Neuronal stem cell (in vitro differentiated cells): ENCODE results near the gene DAGLB.
"Not testable (repeated sequence)": the region's sequence is repeated elsewhere in the genome, so short reads cannot be mapped to it uniquely, and the experiment has no call there.

Experiments
- DNase-seq: peaks from one replicate; pipeline ENCODE4 v3.0.0-alpha.2; 2013; ENCODE audit warnings: low spot score
- H2AFZ ChIP-seq: one replicate; pipeline ENCODE4 v1.6.1; 2013; ENCODE audit warnings: mild to moderate bottlenecking, low read length, inconsistent platforms
- H2AK5ac ChIP-seq: 2 replicates; pipeline ENCODE4 v1.6.1; 2013; ENCODE audit warnings: low read depth, mild to moderate bottlenecking, inconsistent platforms, low read length, moderate library complexity, mixed read lengths
- H2BK120ac ChIP-seq: 2 replicates; pipeline ENCODE4 v1.6.1; 2013; ENCODE audit warnings: low read depth, mild to moderate bottlenecking, inconsistent platforms, low read length, moderate library complexity, mixed read lengths
- H2BK12ac ChIP-seq: one replicate; pipeline ENCODE4 v1.6.1; 2013; ENCODE audit warnings: low read length, inconsistent platforms
- H2BK15ac ChIP-seq: 2 replicates; pipeline ENCODE4 v1.6.1; 2013; ENCODE audit warnings: mild to moderate bottlenecking, low read length, inconsistent platforms, mixed read lengths
- H2BK5ac ChIP-seq: one replicate; pipeline ENCODE4 v1.6.1; 2013; ENCODE audit warnings: inconsistent platforms, mild to moderate bottlenecking, low read length, moderate library complexity
- H3K14ac ChIP-seq: one replicate; pipeline ENCODE4 v1.6.1; 2013; ENCODE audit warnings: low read length, inconsistent platforms
- H3K18ac ChIP-seq: 2 replicates; pipeline ENCODE4 v1.6.1; 2013; ENCODE audit warnings: low read length, inconsistent platforms
- H3K23ac ChIP-seq: 2 replicates; pipeline ENCODE4 v1.6.1; 2013; ENCODE audit warnings: low read depth, mild to moderate bottlenecking, mixed read lengths, low read length, inconsistent platforms; ENCODE audit not compliant: poor library complexity
- H3K27ac ChIP-seq: replicated peaks from 3 replicates; pipeline ENCODE4 v1.5.1; 2013; ENCODE audit warnings: low read length, inconsistent platforms
- H3K27me3 ChIP-seq, 3 experiments: 2 replicates each; pipeline ENCODE4 v1.6.1; 2013; ENCODE audit warnings: low read length in 3 of 3, mild to moderate bottlenecking in 2 of 3, inconsistent platforms in 1 of 3, low read depth in 1 of 3, mixed read lengths in 1 of 3, moderate library complexity in 1 of 3; ENCODE audit not compliant: control insufficient read depth in 3 of 3, insufficient read depth in 3 of 3
- H3K36me3 ChIP-seq, 2 donors: replicated peaks in 1 of 2; 2 replicates each; pipeline ENCODE4 v1.6.1; 2013; ENCODE audit warnings: low read length in 2 of 2; ENCODE audit not compliant: control insufficient read depth in 2 of 2, insufficient read depth in 2 of 2
- H3K4ac ChIP-seq: 2 replicates; pipeline ENCODE4 v1.6.1; 2013; ENCODE audit warnings: inconsistent platforms, mild to moderate bottlenecking, low read length, moderate library complexity
- H3K4me1 ChIP-seq, 2 donors: 1 replicate in 1 of 2; 2 replicates in 1 of 2; pipeline ENCODE4 v1.6.1; 2013; ENCODE audit warnings: low read length in 2 of 2, low read depth in 1 of 2; ENCODE audit not compliant: control insufficient read depth in 2 of 2, insufficient read depth in 1 of 2
- H3K4me2 ChIP-seq: one replicate; pipeline ENCODE4 v1.6.1; 2013; ENCODE audit warnings: mild to moderate bottlenecking, low read length, inconsistent platforms; ENCODE audit not compliant: insufficient read depth, poor library complexity, severe bottlenecking
- H3K4me3 ChIP-seq, 2 donors: 2 replicates each; pipeline ENCODE4 v1.5.1; 2013; ENCODE audit warnings: low read length in 2 of 2, mild to moderate bottlenecking in 2 of 2, inconsistent platforms in 1 of 2, moderate library complexity in 1 of 2
- H3K79me1 ChIP-seq: one replicate; pipeline ENCODE4 v1.6.1; 2013; ENCODE audit warnings: low read depth, mild to moderate bottlenecking, inconsistent platforms, low read length, moderate library complexity
- H3K9ac ChIP-seq: one replicate; pipeline ENCODE4 v1.6.1; 2013; ENCODE audit warnings: mild to moderate bottlenecking, low read depth, low read length, inconsistent platforms; ENCODE audit not compliant: poor library complexity
- H3K9me3 ChIP-seq, 2 donors: replicated peaks in 1 of 2; 2 replicates each; pipeline versions ENCODE3 to v1.6.1; 2013; ENCODE audit warnings: low read length in 2 of 2, mild to moderate bottlenecking in 2 of 2, inconsistent platforms in 1 of 2, low read depth in 1 of 2, mixed read lengths in 1 of 2, moderate library complexity in 1 of 2; ENCODE audit not compliant: control insufficient read depth in 2 of 2, insufficient read depth in 1 of 2
- H4K8ac ChIP-seq: one replicate; pipeline ENCODE4 v1.6.1; 2013; ENCODE audit warnings: low read depth, mild to moderate bottlenecking, inconsistent platforms, low read length, moderate library complexity
- H4K91ac ChIP-seq: one replicate; pipeline ENCODE4 v1.6.1; 2013; ENCODE audit warnings: low read length, low read depth, mild to moderate bottlenecking, inconsistent platforms; ENCODE audit not compliant: poor library complexity
- WGBS, 2 donors: extraction: QIAGEN DNeasy Blood & Tissue Kit; methylation state at CpG; one replicate each; pipeline ENCODE4 v1.1.7; 2013; ENCODE audit warnings: missing lambda C conversion rate in 2 of 2, mixed read lengths in 1 of 2; ENCODE audit not compliant: insufficient read length in 2 of 2, insufficient replicate concordance in 1 of 2; ENCODE audit errors: extremely low coverage in 2 of 2; 5-methylcytosine and 5-hydroxymethylcytosine counted together

DAGLB gene

GRCh38 chr7:6449884-6450283 is 2.1 kb upstream of the DAGLB start:
- not testable (repeated sequence) for H3K9ac ChIP-seq, H2BK15ac ChIP-seq, H3K18ac ChIP-seq, H2AFZ ChIP-seq, H3K23ac ChIP-seq, H3K4ac ChIP-seq, H3K4me2 ChIP-seq, H3K4me1 ChIP-seq, H2BK120ac ChIP-seq, H3K27me3 ChIP-seq, H4K8ac ChIP-seq, H2BK12ac ChIP-seq, H4K91ac ChIP-seq, H3K4me3 ChIP-seq, H3K9me3 ChIP-seq, H3K79me1 ChIP-seq, H2BK5ac ChIP-seq, DNase-seq, H2AK5ac ChIP-seq, H3K14ac ChIP-seq, H3K27ac ChIP-seq
- H3K36me3 ChIP-seq = peaks cover 5 to 13% of the 10 kb centered on the region in 2 donors
- no CpG with 5 or more reads among the region's 11 CpGs for WGBS, 2 donors

DNA sequence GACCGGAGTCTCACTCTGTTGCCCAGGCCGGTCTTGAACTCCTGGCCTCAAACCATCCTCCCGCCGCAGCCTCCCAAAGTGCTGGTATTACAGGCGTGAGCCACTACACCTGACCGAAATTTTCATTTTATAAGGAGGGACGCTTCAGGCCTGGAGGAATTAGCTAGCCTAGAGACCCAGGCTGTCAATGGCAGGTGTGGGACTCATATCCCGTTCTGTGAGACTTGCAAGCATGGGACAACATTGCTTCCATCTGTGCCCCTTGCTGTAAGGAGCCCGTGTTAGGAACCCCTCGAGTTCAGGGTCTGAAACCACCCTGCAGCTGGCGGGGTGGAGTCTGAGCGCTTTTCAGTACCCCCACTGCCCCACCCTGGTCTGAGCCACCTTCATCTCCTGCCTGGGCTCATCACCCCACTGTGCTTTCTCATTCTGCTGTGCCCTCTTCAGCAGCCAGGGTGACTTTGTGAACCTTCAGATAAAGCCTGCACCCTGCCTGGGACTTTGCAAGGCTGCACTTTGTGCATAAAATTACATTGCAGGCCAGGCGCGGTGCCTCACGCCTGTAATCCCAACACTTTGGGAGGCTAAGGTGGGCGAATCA is 1.3 kb upstream of the DAGLB start:
- Histone ChIP-seq H3K36me3 (peaks cover 7 to 21% of the 10 kb centered on the region in 2 donors), H3K27me3 (no peaks in the 10 kb centered on the region), H3K4me3 (no peak overlapping the region), H4K8ac (no peak overlapping the region), H2AK5ac (no peak overlapping the region), H2BK120ac (no peak overlapping the region), H3K9me3 (no peaks in the 10 kb centered on the region), H3K4ac (no peak overlapping the region), H2AFZ (no peak overlapping the region), H2BK12ac (no peak overlapping the region), H3K27ac (no peak overlapping the region), H3K79me1 (peaks cover 6% of the 10 kb centered on the region), H3K23ac (no peak overlapping the region), H3K4me1 (peaks cover 0 to 4% of the 10 kb centered on the region in 2 donors), H2BK15ac (no peak overlapping the region), H4K91ac (no peak overlapping the region), H3K14ac (no peak overlapping the region), H3K9ac (no peak overlapping the region), H3K18ac (no peak overlapping the region), H3K4me2 (no peak overlapping the region), H2BK5ac (no peak overlapping the region)
- WGBS, 2 donors = no CpG with 5 or more reads among the region's 16 CpGs
- no peak for DNase-seq

GRCh38 chr7:6446838-6447580 is 745 bp downstream of the DAGLB start:
- peak overlapping the region; percentile 95 for H2AFZ ChIP-seq
- peak overlapping the region; percentile 98 for H2BK5ac ChIP-seq
- H2AK5ac ChIP-seq = peak overlapping the region; percentile 83
- no peak overlapping the region for H4K8ac ChIP-seq
- peak overlapping the region; percentile 83 for H3K4me2 ChIP-seq
- H3K4ac ChIP-seq = no peak overlapping the region
- peak overlapping the region; percentile 95 for H3K18ac ChIP-seq
- H3K4me3 ChIP-seq = peak overlapping the region; percentile 88 to 94
- H3K23ac ChIP-seq = peak overlapping the region; percentile 99
- H3K27me3 ChIP-seq = no peaks in the 10 kb centered on the region
- peaks cover 0 to 4% of the 10 kb centered on the region in 2 donors for H3K4me1 ChIP-seq
- DNase-seq = no peak
- H3K14ac ChIP-seq = peak overlapping the region; percentile 94
- no CpG with 5 or more reads among the region's 29 CpGs for WGBS, 2 donors
- H3K9ac ChIP-seq = peak overlapping the region; percentile 98
- H3K27ac ChIP-seq = peak overlapping the region; percentile 75
- no peak overlapping the region for H2BK120ac ChIP-seq
- H3K79me1 ChIP-seq = peaks cover 9% of the 10 kb centered on the region
- no peak overlapping the region for H2BK12ac ChIP-seq
- H3K36me3 ChIP-seq = peaks cover 18 to 38% of the 10 kb centered on the region in 2 donors
- H4K91ac ChIP-seq = no peak overlapping the region
- no peaks in the 10 kb centered on the region for H3K9me3 ChIP-seq
- no peak overlapping the region for H2BK15ac ChIP-seq

DNA sequence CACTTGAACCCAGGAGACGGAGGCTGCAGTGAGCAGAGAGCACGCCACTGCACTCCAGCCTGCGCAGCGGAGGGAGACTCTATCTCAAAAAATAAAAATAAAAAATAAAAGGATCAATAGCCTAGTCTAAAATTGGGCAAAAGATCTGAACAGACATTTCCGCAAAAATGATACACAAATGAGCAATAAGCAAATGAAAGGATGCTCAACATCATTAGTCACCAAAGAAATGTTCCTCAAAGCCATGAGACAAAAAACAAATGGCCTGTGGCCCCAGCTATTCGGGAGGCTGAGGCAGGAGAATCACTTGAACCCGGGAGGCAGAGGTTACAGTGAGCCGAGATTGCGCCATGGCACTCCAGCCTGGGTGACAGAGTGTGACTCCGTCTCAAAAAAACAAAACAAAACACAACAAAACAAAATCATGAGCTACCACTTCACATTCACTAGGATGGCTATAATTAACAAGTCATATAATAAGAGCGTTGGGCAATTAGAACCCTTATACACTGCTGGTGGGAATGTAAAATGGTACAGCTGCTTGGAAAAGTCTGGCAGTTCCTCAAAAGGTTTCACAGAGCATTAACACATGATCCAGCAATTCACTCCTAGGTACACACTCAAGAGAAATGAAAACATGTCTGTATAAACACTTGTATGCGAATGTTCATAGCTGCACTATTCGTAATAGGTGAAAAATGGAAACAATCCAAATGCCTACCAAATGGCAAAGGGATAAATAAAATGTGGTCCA is 3.1 kb downstream of the DAGLB start:
- no peak overlapping the region for H4K91ac ChIP-seq
- H2AFZ ChIP-seq = no peak overlapping the region
- H3K27ac ChIP-seq = no peak overlapping the region
- H2BK12ac ChIP-seq = no peak overlapping the region
- H2BK15ac ChIP-seq = no peak overlapping the region
- no peak overlapping the region for H3K14ac ChIP-seq
- no peak overlapping the region for H3K4me3 ChIP-seq
- no peak for DNase-seq
- H3K18ac ChIP-seq = no peak overlapping the region
- H3K23ac ChIP-seq = no peak overlapping the region
- H3K36me3 ChIP-seq = peaks cover 20 to 54% of the 10 kb centered on the region in 2 donors
- no peak overlapping the region for H3K4ac ChIP-seq
- H3K9ac ChIP-seq = no peak overlapping the region
- peaks cover 0 to 4% of the 10 kb centered on the region in 2 donors for H3K4me1 ChIP-seq
- H3K4me2 ChIP-seq = no peak overlapping the region
- no peak overlapping the region for H2AK5ac ChIP-seq
- H2BK5ac ChIP-seq = no peak overlapping the region
- no peaks in the 10 kb centered on the region for H3K27me3 ChIP-seq
- no CpG with 5 or more reads among the region's 13 CpGs for WGBS, 2 donors
- peaks cover 11% of the 10 kb centered on the region for H3K79me1 ChIP-seq
- no peak overlapping the region for H4K8ac ChIP-seq
- no peak overlapping the region for H2BK120ac ChIP-seq
- H3K9me3 ChIP-seq = no peaks in the 10 kb centered on the region
